K562 (cell line): ENCODE data around the gene CFAP54. TPM values are rescaled to one million over a fixed set of nuclear protein-coding genes. Genes with fewer than 3 reads are reported as not detected.

ENCODE experiments used
- ATAC-seq: fragments of 200-7000 bp; cut with Tn5 transposase; 3 replicates; pipeline ENCODE4 v1.9.1; 2020; ENCODE audit warnings: moderate library complexity
- BruUV-seq: library from RNA; stranded (reverse); fragments of 400-500 nt; replicated peaks from 2 replicates; lab custom pipeline; 2021; lab: Mats Ljungman, UMichigan
- CTCF ChIA-PET: fragments of 300-600 bp; formaldehyde crosslinking; extraction: SDS; loops from one replicate; lab custom pipeline; 2021; ENCODE audit warnings: low intra/inter-chr PET ratio; lab: Yijun Ruan, JAX
- POLR2A ChIA-PET: fragments of 300-600, 350-650 bp; sonication (Branson Sonifier 250); formaldehyde crosslinking; extraction: SDS; loops from one replicate; lab custom pipeline; 2021; ENCODE audit warnings: antibody characterized with exemption, inconsistent platforms; lab: Yijun Ruan, JAX
- DNase-seq, 4 experiments: peaks; one replicate each; pipeline versions ENCODE4 v3.0.0 to v3.0.0-alpha.2; 2011 to 2018; ENCODE audit warnings: low spot score in 3 of 4, mixed read lengths in 3 of 4; ENCODE audit errors: extremely low read depth in 1 of 4
- FAIRE-seq: peaks from 2 replicates; lab custom pipeline; 2011; peaks lifted over from hg19 to GRCh38; lab: Jason Lieb, UNC
- H2AFZ ChIP-seq: 2 replicates; pipeline ENCODE4 v1.6.0; 2011; ENCODE audit warnings: low read depth, low read length, control low read depth, inconsistent platforms
- H3K27ac ChIP-seq: fragments of 200-600 bp; 3 replicates; pipeline ENCODE4 v1.8.0; 2011; ENCODE audit warnings: low read depth, mild to moderate bottlenecking, control low read depth, inconsistent platforms, low read length, moderate library complexity, mixed read lengths; ENCODE audit errors: extremely low read depth
- H3K27me3 ChIP-seq, 2 experiments: fragments of 300-600 bp in 1 of 2; 2 replicates in 1 of 2; 3 replicates in 1 of 2; pipeline versions ENCODE4 v1.6.0 to v1.8.0; 2011; ENCODE audit warnings: inconsistent platforms in 2 of 2, low read length in 2 of 2, mild to moderate bottlenecking in 1 of 2, mixed read lengths in 1 of 2, moderate library complexity in 1 of 2; ENCODE audit not compliant: control insufficient read depth in 2 of 2, insufficient read depth in 2 of 2
- H3K36me3 ChIP-seq: fragments of 300-600 bp; 3 replicates; pipeline ENCODE4 v1.8.0; 2011; ENCODE audit warnings: mild to moderate bottlenecking, low read length, inconsistent platforms; ENCODE audit not compliant: control insufficient read depth, insufficient read depth
- H3K4me1 ChIP-seq, 2 experiments: fragments of 200-600 bp in 1 of 2; replicated peaks in 1 of 2; 2 replicates in 1 of 2; 3 replicates in 1 of 2; pipeline versions ENCODE4 v1.5.1 to v1.8.0; 2011; ENCODE audit warnings: inconsistent platforms in 2 of 2, low read length in 2 of 2, mild to moderate bottlenecking in 1 of 2, mixed read lengths in 1 of 2, moderate library complexity in 1 of 2; ENCODE audit not compliant: control insufficient read depth in 2 of 2, insufficient read depth in 2 of 2
- H3K4me2 ChIP-seq: 2 replicates; pipeline ENCODE4 v1.6.1; 2011; ENCODE audit warnings: low read length, control low read depth, inconsistent platforms, mixed read lengths; ENCODE audit not compliant: insufficient read depth
- H3K4me3 ChIP-seq: fragments of 200-600 bp; sonication (generic), shearing (Covaris generic); 2 replicates; pipeline ENCODE4 v1.5.1; 2016; ENCODE audit warnings: control low read depth, inconsistent platforms
- H3K79me2 ChIP-seq: fragments of 200-600 bp; 3 replicates; pipeline ENCODE4 v1.8.0; 2011; ENCODE audit warnings: low read length, inconsistent platforms; ENCODE audit not compliant: control insufficient read depth, insufficient read depth
- H3K9ac ChIP-seq, 2 experiments: 2 replicates each; pipeline versions ENCODE4 v1.6.0 to v1.6.1; 2011; ENCODE audit warnings: low read depth in 2 of 2, low read length in 2 of 2, control low read depth in 1 of 2, inconsistent platforms in 1 of 2, mild to moderate bottlenecking in 1 of 2, mixed read lengths in 1 of 2; ENCODE audit not compliant: insufficient read depth in 1 of 2
- H3K9me1 ChIP-seq: one replicate; pipeline ENCODE4 v1.6.0; 2011; ENCODE audit warnings: inconsistent platforms, mild to moderate bottlenecking, low read length, moderate library complexity; ENCODE audit not compliant: control insufficient read depth, insufficient read depth
- H3K9me3 ChIP-seq: replicated peaks from 2 replicates; pipeline ENCODE4 v1.5.1; 2011; ENCODE audit warnings: low read depth, low read length, inconsistent platforms; ENCODE audit not compliant: control insufficient read depth, insufficient read depth
- H4K20me1 ChIP-seq: replicated peaks from 2 replicates; pipeline ENCODE4 v1.6.1; 2011; ENCODE audit warnings: low read length, inconsistent platforms, mixed read lengths; ENCODE audit not compliant: control insufficient read depth, insufficient read depth
- CEBPG ChIP-seq, 3 experiments: fragments of 200-800 bp in 1 of 3; sonication (Bioruptor generic) in 1 of 3; sonication (generic) in 1 of 3; formaldehyde crosslinking in 1 of 3; IDR thresholded peaks in 2 of 3; conservative IDR thresholded peaks in 1 of 3; 2 replicates each; pipeline versions ENCODE4 v1.6.1 to v1.8.0; 2016 to 2022; ENCODE audit warnings: missing compliant biosample characterization in 2 of 3, missing genetic modification characterization in 2 of 3, mild to moderate bottlenecking in 1 of 3, missing genetic modification reagents in 1 of 3
- KDM1A ChIP-seq, 2 experiments: fragments of 450-650 bp; IDR thresholded peaks; 2 replicates each; pipeline ENCODE4 v1.6.1; 2016; ENCODE audit warnings: mild to moderate bottlenecking in 2 of 2
- KHSRP ChIP-seq: fragments of 450-650 bp; IDR thresholded peaks from 2 replicates; pipeline ENCODE4 v1.6.1; 2017
- NEUROD1 ChIP-seq: fragments of 150-350 bp; IDR thresholded peaks from 2 replicates; pipeline ENCODE4 v1.6.1; 2014; ENCODE audit warnings: borderline replicate concordance, low read length, low read depth; ENCODE audit not compliant: partially characterized antibody
- NFRKB ChIP-seq: fragments of 450-650 bp; IDR thresholded peaks from 2 replicates; pipeline ENCODE4 v1.6.1; 2016; ENCODE audit warnings: low read depth
- RBM22 ChIP-seq: fragments of 200-400 bp; formaldehyde crosslinking; IDR thresholded peaks from 2 replicates; pipeline ENCODE4 v1.6.1; 2018; ENCODE audit warnings: low read length, low read depth; ENCODE audit not compliant: poor library complexity, severe bottlenecking
- TBL1XR1 ChIP-seq, 2 experiments: IDR thresholded peaks; 2 replicates each; pipeline ENCODE4 v1.6.1; 2012; ENCODE audit warnings: improper control_type of control experiment in 2 of 2, low read length in 2 of 2, mild to moderate bottlenecking in 1 of 2
- XRCC5 ChIP-seq: fragments of 200-400 bp; formaldehyde crosslinking; IDR thresholded peaks from 2 replicates; pipeline ENCODE4 v1.6.1; 2017; ENCODE audit warnings: low read depth, mild to moderate bottlenecking, low read length
- ZNF311 ChIP-seq: fragments of 250-450 bp; sonication (Bioruptor Pico); IDR thresholded peaks from 2 replicates; pipeline ENCODE4 v1.4.0; 2020; ENCODE audit warnings: mild to moderate bottlenecking, moderate library complexity
- ZNF696 ChIP-seq: fragments of 250-450 bp; sonication (Bioruptor Pico); conservative IDR thresholded peaks from 2 replicates; pipeline ENCODE4 v1.4.0; 2020; ENCODE audit warnings: mild to moderate bottlenecking, moderate library complexity
- WGBS: fragments of 100-300 bp; shearing (Covaris generic); methylation state at CpG from one replicate; pipeline ENCODE4 v1.1.6; 2016; ENCODE audit warnings: low coverage, mixed read lengths; ENCODE audit not compliant: insufficient coverage; ENCODE audit errors: missing lambda C conversion rate; 5-methylcytosine and 5-hydroxymethylcytosine counted together
- in situ Hi-C: fragments of 300-500 bp; cut with MboI; formaldehyde crosslinking; loops from 4 replicates; pipeline ENCODE4 v1.15.0; 2018; ENCODE audit warnings: inconsistent platforms, mixed read lengths
- intact Hi-C: fragments of 100-400 bp; cut with micrococcal nuclease; formaldehyde crosslinking; loops from 2 replicates; pipeline ENCODE4 v1.14.2; 2022
- polyA plus RNA-seq, 8 experiments: library from polyadenylated mRNA; depleted of rRNA in 4 of 8; stranded (reverse) in 5 of 8; unstranded in 3 of 8; fragments of >200 nt; fragmentation: Nextera tagmentation in 2 of 8; fragmentation: Illumina TruSeq in 1 of 8; extraction: Ambion mirVana in 2 of 8; extraction: Trizol in 1 of 8; gene quantifications; 2 replicates each; pipeline versions ENCODE4 v1.2.1 to v1.2.3, GENCODE V29; 2011 to 2014; ENCODE audit warnings: inconsistent platforms in 1 of 8, missing spikeins in 1 of 8
- total RNA-seq, 7 experiments: library from RNA; depleted of rRNA in 6 of 7; stranded (reverse); fragments of >200 nt in 6 of 7; fragmentation: Illumina TruSeq in 2 of 7; extraction: Trizol in 2 of 7; gene quantifications; 2 replicates each; pipeline versions ENCODE4 v1.2.1 to v1.2.3, GENCODE V29; 2011 to 2021; ENCODE audit warnings: low replicate concordance in 1 of 7
- TF ChIP-seq, protein P1 (sequence below), 3 experiments: IDR thresholded peaks in 2 of 3; conservative IDR thresholded peaks in 1 of 3; 2 replicates each; pipeline ENCODE4 v1.5.1; 2011 to 2012; ENCODE audit warnings: low read length in 3 of 3, mild to moderate bottlenecking in 3 of 3, control low read depth in 2 of 3, improper control_type of control experiment in 1 of 3, inconsistent platforms in 1 of 3, low read depth in 1 of 3, mixed read lengths in 1 of 3, moderate library complexity in 1 of 3; ENCODE audit not compliant: insufficient read depth in 2 of 3

Gene CFAP54
- total and polyA plus RNA-seq, 9 of the 15 experiments (the other 6 are each of a cell fraction or from before 2014, with no cell fraction given), result 0.03 to 0.23 (median 0.10) TPM; not detected in 3

DNA sequence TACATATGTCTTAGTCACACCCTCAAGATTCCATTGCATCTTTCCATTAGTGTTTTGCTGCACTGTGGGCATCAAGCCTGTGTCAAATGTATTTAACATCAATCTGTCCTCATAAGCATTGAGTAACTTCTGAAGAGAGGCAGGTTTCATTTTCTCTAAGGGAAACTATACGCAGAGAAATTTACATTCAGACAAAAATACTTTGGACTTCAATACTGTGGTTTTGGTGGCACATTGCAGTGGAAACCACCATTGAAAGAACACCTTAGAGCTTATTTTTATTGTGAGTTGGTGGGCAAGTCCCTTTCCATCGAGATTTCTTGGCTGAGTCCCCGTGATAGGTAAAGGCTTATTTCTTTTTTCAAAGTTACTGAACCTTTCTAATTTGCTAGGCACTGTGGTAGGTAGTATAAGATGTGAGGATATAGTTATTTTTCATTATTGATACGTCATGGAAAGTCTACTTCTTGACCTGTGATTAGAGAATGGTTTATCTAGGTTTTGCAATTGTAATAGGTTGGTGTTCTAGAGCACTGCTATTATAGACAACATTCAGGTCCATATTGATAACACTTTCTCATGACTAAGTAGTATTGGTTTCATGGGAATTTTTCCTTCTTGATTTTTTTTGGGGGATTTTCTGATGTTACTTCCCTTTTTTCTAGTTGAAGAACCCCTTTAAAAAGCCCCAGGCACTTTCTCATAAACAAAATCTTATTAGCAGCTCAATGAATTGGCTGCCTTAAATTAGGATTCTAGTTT lies 81.9 kb downstream of the CFAP54 start (continued):
- no peak for TF ChIP-seq XRCC5
- no peak for TF ChIP-seq ZNF696 (CRISPR knock-in tag)
- TF ChIP-seq ZNF311 (CRISPR knock-in tag), result no peak
- TF ChIP-seq TBL1XR1 (IDR thresholded peaks at IDR 0.05; ENCODE audit: low read length in 2 of 2), result no peak
- TF ChIP-seq KDM1A (IDR thresholded peaks at IDR 0.05), result no peak
- no peak for TF ChIP-seq RBM22

DNA sequence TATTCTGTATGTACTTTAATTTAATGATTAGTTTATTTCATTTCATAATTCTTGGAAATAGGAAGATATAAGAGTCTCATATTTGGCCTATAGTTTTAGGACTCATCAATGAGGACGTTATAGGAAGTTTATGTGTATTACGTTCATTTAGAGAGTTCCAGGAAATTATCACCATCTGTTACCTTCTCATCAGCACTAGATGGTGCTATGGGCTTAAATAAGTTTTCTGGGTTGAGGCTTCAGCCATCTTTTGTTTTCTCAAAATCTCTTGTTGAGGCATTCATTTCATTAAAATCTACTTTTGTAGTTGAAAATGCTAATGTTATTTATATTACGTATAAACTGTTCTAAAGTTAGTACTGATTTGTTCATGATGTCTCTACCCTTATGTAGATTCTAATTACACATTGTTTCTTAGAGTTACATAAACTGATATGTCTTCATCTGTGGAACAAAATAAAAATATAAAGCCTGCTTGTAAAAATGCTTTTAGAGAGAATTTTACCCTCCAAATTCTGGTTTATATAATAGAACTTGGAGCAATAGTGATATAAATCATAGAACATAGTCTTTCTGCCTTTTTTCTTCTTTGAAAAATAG lies 89.2 kb downstream of the CFAP54 start:
- no peaks in the 10 kb centered on the region for H3K4me1 ChIP-seq
- no peak overlapping the region for H3K27ac ChIP-seq
- no peaks in the 10 kb centered on the region for H3K9me3 ChIP-seq
- no peaks in the 10 kb centered on the region for H3K27me3 ChIP-seq
- H2AFZ ChIP-seq, result no peak overlapping the region
- in situ Hi-C loops (loop anchor here (5.0 kb wide), 1 partner anchor 409 kb away; no protein-coding TSS in a partner anchor), intact Hi-C loops (loop anchor here (1.0 to 5.0 kb wide), 4 partner anchors 408 to 1818 kb away; no protein-coding TSS in a partner anchor)
- no peaks in the 10 kb centered on the region for H3K36me3 ChIP-seq
- no peak overlapping the region for H3K9ac ChIP-seq
- ATAC-seq (peak; percentile 85), DNase-seq (peak; percentile 10 to 59 (median 24)), FAIRE-seq (peak; percentile 78)
- CTCF ChIA-PET, result interaction anchor here (1.8 to 2.0 kb wide), 2 partner anchors 407 to 1819 kb away, joined by 7 to 10 read pairs; no protein-coding TSS in a partner anchor
- H3K79me2 ChIP-seq, result no peaks in the 10 kb centered on the region
- no peaks in the 10 kb centered on the region for H3K9me1 ChIP-seq
- no peaks in the 10 kb centered on the region for H4K20me1 ChIP-seq
- BruUV-seq, result no TSS peak
- no peak overlapping the region for H3K4me2 ChIP-seq
- no peak overlapping the region for H3K4me3 ChIP-seq
- POLR2A ChIA-PET, result no interaction called here
- whole genome bisulfite sequencing, result 1% methylated on average over 3 of the region's 3 CpGs
- TF ChIP-seq KHSRP (no peak), NFRKB (no peak), CEBPG (CRISPR knock-in tag; IDR thresholded peaks at IDR 0.05) (no peak), CEBPG (tag; conservative IDR thresholded peaks at IDR 0.05 in 1 of 2, IDR thresholded peaks at IDR 0.05 in 1 of 2) (no peak), NEUROD1 (no peak)
- TF ChIP-seq, protein P1, sequence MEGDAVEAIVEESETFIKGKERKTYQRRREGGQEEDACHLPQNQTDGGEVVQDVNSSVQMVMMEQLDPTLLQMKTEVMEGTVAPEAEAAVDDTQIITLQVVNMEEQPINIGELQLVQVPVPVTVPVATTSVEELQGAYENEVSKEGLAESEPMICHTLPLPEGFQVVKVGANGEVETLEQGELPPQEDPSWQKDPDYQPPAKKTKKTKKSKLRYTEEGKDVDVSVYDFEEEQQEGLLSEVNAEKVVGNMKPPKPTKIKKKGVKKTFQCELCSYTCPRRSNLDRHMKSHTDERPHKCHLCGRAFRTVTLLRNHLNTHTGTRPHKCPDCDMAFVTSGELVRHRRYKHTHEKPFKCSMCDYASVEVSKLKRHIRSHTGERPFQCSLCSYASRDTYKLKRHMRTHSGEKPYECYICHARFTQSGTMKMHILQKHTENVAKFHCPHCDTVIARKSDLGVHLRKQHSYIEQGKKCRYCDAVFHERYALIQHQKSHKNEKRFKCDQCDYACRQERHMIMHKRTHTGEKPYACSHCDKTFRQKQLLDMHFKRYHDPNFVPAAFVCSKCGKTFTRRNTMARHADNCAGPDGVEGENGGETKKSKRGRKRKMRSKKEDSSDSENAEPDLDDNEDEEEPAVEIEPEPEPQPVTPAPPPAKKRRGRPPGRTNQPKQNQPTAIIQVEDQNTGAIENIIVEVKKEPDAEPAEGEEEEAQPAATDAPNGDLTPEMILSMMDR (IDR thresholded peaks at IDR 0.05 in 2 of 3, conservative IDR thresholded peaks at IDR 0.05 in 1 of 3; ENCODE audit: insufficient read depth in 2 of 3, low read depth in 1 of 3, low read length in 3 of 3), result peak; percentile 47 to 81 (median 50); a peak in 4 of 6 replicates
